ENCODE results near the gene PELI2. TPM values are rescaled to one million over a fixed set of nuclear protein-coding genes. Genes with fewer than 3 reads are reported as not detected.
A peak's percentile ranks its signal among the peaks of the same experiment; 100 is the strongest.

Gene PELI2
- total RNA-seq, 1 experiment from 2014 or later: 10.0 TPM

DNA sequence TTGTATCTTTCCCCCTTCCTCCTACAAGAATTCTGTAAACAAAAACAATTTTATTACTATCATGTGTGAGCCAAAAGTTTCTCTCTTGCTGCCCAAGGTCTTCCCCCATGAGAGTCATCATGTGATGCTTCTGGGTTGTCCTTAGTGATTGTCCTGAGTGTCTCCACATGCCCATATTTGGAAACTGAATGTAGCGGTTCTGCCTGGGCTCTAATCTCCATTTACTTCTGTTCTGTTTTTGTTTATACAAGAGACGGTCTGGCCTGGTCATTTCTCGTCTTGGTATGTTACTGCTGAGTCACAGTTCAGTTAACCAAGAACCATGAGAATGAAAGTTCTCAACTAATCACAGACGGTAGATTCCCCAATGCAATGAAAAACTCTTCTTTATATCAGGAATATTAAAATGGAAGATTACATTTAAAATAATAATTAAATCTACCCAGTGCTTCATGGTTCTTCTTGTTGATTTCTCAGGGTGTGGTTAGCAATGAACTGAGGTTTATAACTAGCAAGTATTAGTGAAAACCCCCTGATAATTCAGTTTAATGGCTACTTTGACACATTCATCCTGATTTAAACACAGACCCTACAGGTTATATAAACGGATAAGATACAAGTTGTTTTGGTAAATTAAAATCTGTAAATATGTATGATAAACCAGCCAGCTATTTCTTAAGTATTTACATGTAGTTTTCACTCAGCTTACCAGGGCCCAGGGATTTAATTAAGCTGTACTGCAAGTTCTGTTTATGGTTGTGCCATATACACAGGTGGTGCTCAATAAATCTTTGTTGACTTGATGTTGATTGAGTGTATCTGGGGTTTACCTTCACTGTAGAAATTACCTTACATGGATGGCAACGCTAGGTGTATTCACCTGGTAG lies 81.1 kb downstream of the PELI2 start:
- H3K27me3 ChIP-seq (ENCODE audit: insufficient read depth, low read depth): no peaks in the 10 kb centered on the region
- TF ChIP-seq CTCF (conservative IDR thresholded peaks at IDR 0.05) (no peak), EZH2 (IDR thresholded peaks at IDR 0.05; ENCODE audit: low read depth) (no peak)
- H4K20me1 ChIP-seq (ENCODE audit: insufficient read depth): no peaks in the 10 kb centered on the region; the same call in 1 of the 2 replicates
- no TSS peak for BruUV-seq (replicated peaks)
- no peak overlapping the region for H3K4me2 ChIP-seq
- no peak overlapping the region for H3K27ac ChIP-seq
- H3K4me3 ChIP-seq: no peak overlapping the region
- POLR2A ChIA-PET (ENCODE audit: unreplicated experiment): no interaction called here
- no peaks in the 10 kb centered on the region for H3K9me2 ChIP-seq (ENCODE audit: insufficient read depth)
- no peaks in the 10 kb centered on the region for H3F3A ChIP-seq (ENCODE audit: insufficient read depth, low read depth)
- intact Hi-C loops (cut with micrococcal nuclease; ENCODE audit: unreplicated experiment): no loop called here
- no peaks in the 10 kb centered on the region for H3K4me1 ChIP-seq (replicated peaks; ENCODE audit: insufficient read depth)
- no peaks in the 10 kb centered on the region for H3K79me2 ChIP-seq (ENCODE audit: low read depth)
- CTCF ChIA-PET: no interaction called here
- DNase-seq: peak in 1 of 2 experiments; percentile 8
- no peaks in the 10 kb centered on the region for H3K9me3 ChIP-seq (ENCODE audit: insufficient read depth, low read depth)
- no peak overlapping the region for H2AFZ ChIP-seq
- H3K36me3 ChIP-seq (ENCODE audit: low read depth): no peaks in the 10 kb centered on the region

- no peak overlapping the region for H3K4me3 ChIP-seq
Observed at GRCh38 chr14:56199982-56200577, 81.9 kb downstream of the PELI2 start.

DNA sequence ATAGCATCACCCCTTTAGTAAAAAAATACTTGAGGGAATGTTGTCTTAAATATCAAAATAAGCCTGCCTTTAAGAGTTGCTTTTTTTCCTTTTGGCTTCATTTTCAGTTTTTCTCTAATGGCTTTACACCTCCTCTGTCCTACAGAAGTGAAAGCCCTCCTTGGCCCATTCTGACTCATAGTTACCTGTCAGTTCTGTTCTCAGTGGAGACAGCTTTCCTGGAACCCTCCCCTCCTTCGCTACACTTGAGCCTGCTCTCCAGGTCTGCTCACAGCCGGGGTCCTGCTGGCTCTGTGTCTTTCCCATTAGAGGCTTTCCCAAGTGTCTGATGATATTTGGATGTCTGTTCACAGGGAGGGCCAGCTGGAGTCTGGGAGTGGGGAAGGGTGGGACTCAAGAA lies 84.0 kb downstream of the PELI2 start:
- no peak overlapping the region for H3K27ac ChIP-seq
- no peak overlapping the region for H3K4me3 ChIP-seq
- DNase-seq: no peak
- CTCF ChIA-PET: no interaction called here
- no peaks in the 10 kb centered on the region for H3K79me2 ChIP-seq (ENCODE audit: low read depth)
- H3K9me2 ChIP-seq (ENCODE audit: insufficient read depth): no peaks in the 10 kb centered on the region
- H3K4me2 ChIP-seq: no peak overlapping the region
- H3K9me3 ChIP-seq (ENCODE audit: insufficient read depth, low read depth): no peaks in the 10 kb centered on the region
- no peaks in the 10 kb centered on the region for H3K4me1 ChIP-seq (replicated peaks; ENCODE audit: insufficient read depth)
- H2AFZ ChIP-seq: no peak overlapping the region
- TF ChIP-seq CTCF (conservative IDR thresholded peaks at IDR 0.05) (no peak), EZH2 (IDR thresholded peaks at IDR 0.05; ENCODE audit: low read depth) (no peak)
- no peaks in the 10 kb centered on the region for H3K36me3 ChIP-seq (ENCODE audit: low read depth)
- intact Hi-C loops (cut with micrococcal nuclease; ENCODE audit: unreplicated experiment): no loop called here
- POLR2A ChIA-PET (ENCODE audit: unreplicated experiment): no interaction called here
- H3F3A ChIP-seq (ENCODE audit: insufficient read depth, low read depth): no peaks in the 10 kb centered on the region
- no peaks in the 10 kb centered on the region for H3K27me3 ChIP-seq (ENCODE audit: insufficient read depth, low read depth)
- H4K20me1 ChIP-seq (ENCODE audit: insufficient read depth): no peaks in the 10 kb centered on the region; the same call in 1 of the 2 replicates
- no TSS peak for BruUV-seq (replicated peaks)

More at GRCh38 chr14:56199982-56200577, 81.9 kb downstream of the PELI2 start:
- ChIA-PET POLR2A (ENCODE audit: unreplicated experiment) (no interaction called here), CTCF (no interaction called here)
- no peaks in the 10 kb centered on the region for H3K27me3 ChIP-seq (ENCODE audit: insufficient read depth, low read depth)
- no TSS peak for BruUV-seq (replicated peaks)
- no peaks in the 10 kb centered on the region for H3K36me3 ChIP-seq (ENCODE audit: low read depth)
- H3F3A ChIP-seq (ENCODE audit: insufficient read depth, low read depth): no peaks in the 10 kb centered on the region
- H3K9me3 ChIP-seq (ENCODE audit: insufficient read depth, low read depth): no peaks in the 10 kb centered on the region
- H3K9me2 ChIP-seq (ENCODE audit: insufficient read depth): no peaks in the 10 kb centered on the region
- intact Hi-C loops (cut with micrococcal nuclease; ENCODE audit: unreplicated experiment): no loop called here
- no peak overlapping the region for H3K27ac ChIP-seq
- no peak overlapping the region for H2AFZ ChIP-seq
- H3K4me1 ChIP-seq (replicated peaks; ENCODE audit: insufficient read depth): no peaks in the 10 kb centered on the region
- no peaks in the 10 kb centered on the region for H3K79me2 ChIP-seq (ENCODE audit: low read depth)
- TF ChIP-seq CTCF (conservative IDR thresholded peaks at IDR 0.05): no peak
- TF ChIP-seq EZH2 (IDR thresholded peaks at IDR 0.05; ENCODE audit: low read depth): no peak
- no peak overlapping the region for H3K4me2 ChIP-seq
- H4K20me1 ChIP-seq (ENCODE audit: insufficient read depth): no peaks in the 10 kb centered on the region; the same call in 1 of the 2 replicates
- no peak for DNase-seq

All from PC-9 (cell line).